ENCODE results near the gene PLCB2. TPM values are rescaled to one million over a fixed set of nuclear protein-coding genes. Genes with fewer than 3 reads are reported as not detected.

PLCB2 gene
- total and polyA plus RNA-seq, 9 of the 15 experiments (the other 6 are each of a cell fraction or from before 2014, with no cell fraction given), result 0.37 to 12.3 (median 8.0) TPM

DNA sequence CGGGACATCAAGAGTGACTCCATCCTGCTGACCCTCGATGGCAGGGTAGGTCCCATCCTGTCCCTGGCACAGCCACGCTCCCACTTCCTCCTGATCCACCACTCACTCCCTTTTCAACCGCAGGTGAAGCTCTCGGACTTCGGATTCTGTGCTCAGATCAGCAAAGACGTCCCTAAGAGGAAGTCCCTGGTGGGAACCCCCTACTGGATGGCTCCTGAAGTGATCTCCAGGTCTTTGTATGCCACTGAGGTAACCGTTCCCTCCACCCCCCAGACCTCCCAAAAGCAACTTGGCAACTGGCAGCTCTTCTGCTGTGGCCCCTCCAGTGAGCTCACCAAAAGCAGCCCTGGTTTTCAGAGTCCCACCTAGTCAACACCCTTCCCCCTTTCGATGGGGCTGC lies 34.3 kb downstream of the PLCB2 start:
- Histone ChIP-seq H3K9ac (ENCODE audit: insufficient read depth in 1 of 2, low read depth in 2 of 2, low read length in 2 of 2) (peak overlapping the region in 1 of 2 experiments; percentile 50; a peak in 1 of 4 replicates), H2AFZ (ENCODE audit: low read depth, low read length) (0 out of 2 replicates have a peak overlapping the region, but pooled peaks have one; percentile 0), H3K27me3 (ENCODE audit: control insufficient read depth in 2 of 2, insufficient read depth in 2 of 2, low read length in 2 of 2) (peaks cover 0 to 16% of the 10 kb centered on the region in 2 experiments; a peak in 2 of 5 replicates), H3K79me2 (ENCODE audit: control insufficient read depth, insufficient read depth, low read length) (no peaks in the 10 kb centered on the region), H3K4me3 (no peak overlapping the region), H3K36me3 (ENCODE audit: control insufficient read depth, insufficient read depth, low read length) (no peaks in the 10 kb centered on the region), H3K4me2 (ENCODE audit: insufficient read depth, low read length) (no peak overlapping the region), H4K20me1 (replicated peaks; ENCODE audit: control insufficient read depth, insufficient read depth, low read length) (0 out of 2 replicates have a peak, but pooled peaks cover 3% of the 10 kb centered on the region), H3K27ac (ENCODE audit: extremely low read depth, low read depth, low read length) (no peak overlapping the region), H3K9me1 (ENCODE audit: control insufficient read depth, insufficient read depth, low read length) (no peaks in the 10 kb centered on the region), H3K4me1 (replicated peaks in 1 of 2; ENCODE audit: control insufficient read depth in 2 of 2, insufficient read depth in 2 of 2, low read length in 2 of 2) (peaks cover 2 to 35% of the 10 kb centered on the region in 2 experiments), H3K9me3 (replicated peaks; ENCODE audit: control insufficient read depth, insufficient read depth, low read depth, low read length) (no peaks in the 10 kb centered on the region)
- in situ Hi-C loops (cut with MboI), result loop anchor here (5.0 kb wide), 2 partner anchors 56 to 226 kb away; no protein-coding TSS in a partner anchor
- 40% methylated on average over 9 of the region's 9 CpGs for WGBS (ENCODE audit: insufficient coverage, low coverage, missing lambda C conversion rate)
- ChIA-PET CTCF (ENCODE audit: low intra/inter-chr PET ratio) (interaction anchor here (0.6 to 7.1 kb wide), 3 partner anchors 56 to 229 kb away, joined by 3 to 218 read pairs (median 56); no protein-coding TSS in a partner anchor), POLR2A (interaction anchor here (0.6 to 2.1 kb wide), 10 partner anchors 12 to 263 kb away, joined by 3 to 11 read pairs (median 4); partner anchors contain the start of gene PAK6)
- DNase-seq (ENCODE audit: extremely low read depth in 1 of 4, low spot score in 3 of 4), result no peak
- no peak for FAIRE-seq
- ATAC-seq, result no peak
- intact Hi-C loops (cut with micrococcal nuclease), result loop anchor here (5.0 kb wide), 2 partner anchors 41 to 486 kb away; no protein-coding TSS in a partner anchor
- no TSS peak for BruUV-seq (replicated peaks)
- TF ChIP-seq TCF7L2 (IDR thresholded peaks at IDR 0.05; ENCODE audit: low read depth, low read length) (no peak), CBX2 (IDR thresholded peaks at IDR 0.05; ENCODE audit: insufficient read depth, low read length, poor library complexity, severe bottlenecking) (no peak), SPI1 (IDR thresholded peaks at IDR 0.05; ENCODE audit: borderline replicate concordance, low read depth, low read length) (peak; percentile 69), ZNF57 (CRISPR knock-in tag; IDR thresholded peaks at IDR 0.05) (no peak), ZNF324 (CRISPR knock-in tag; IDR thresholded peaks at IDR 0.05) (no peak), ARID2 (IDR thresholded peaks at IDR 0.05) (no peak)
- TF ChIP-seq, protein P1, sequence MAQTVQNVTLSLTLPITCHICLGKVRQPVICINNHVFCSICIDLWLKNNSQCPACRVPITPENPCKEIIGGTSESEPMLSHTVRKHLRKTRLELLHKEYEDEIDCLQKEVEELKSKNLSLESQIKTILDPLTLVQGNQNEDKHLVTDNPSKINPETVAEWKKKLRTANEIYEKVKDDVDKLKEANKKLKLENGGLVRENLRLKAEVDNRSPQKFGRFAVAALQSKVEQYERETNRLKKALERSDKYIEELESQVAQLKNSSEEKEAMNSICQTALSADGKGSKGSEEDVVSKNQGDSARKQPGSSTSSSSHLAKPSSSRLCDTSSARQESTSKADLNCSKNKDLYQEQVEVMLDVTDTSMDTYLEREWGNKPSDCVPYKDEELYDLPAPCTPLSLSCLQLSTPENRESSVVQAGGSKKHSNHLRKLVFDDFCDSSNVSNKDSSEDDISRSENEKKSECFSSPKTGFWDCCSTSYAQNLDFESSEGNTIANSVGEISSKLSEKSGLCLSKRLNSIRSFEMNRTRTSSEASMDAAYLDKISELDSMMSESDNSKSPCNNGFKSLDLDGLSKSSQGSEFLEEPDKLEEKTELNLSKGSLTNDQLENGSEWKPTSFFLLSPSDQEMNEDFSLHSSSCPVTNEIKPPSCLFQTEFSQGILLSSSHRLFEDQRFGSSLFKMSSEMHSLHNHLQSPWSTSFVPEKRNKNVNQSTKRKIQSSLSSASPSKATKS (CRISPR knock-in tag; IDR thresholded peaks at IDR 0.05), result no peak
- TF ChIP-seq, protein P2, sequence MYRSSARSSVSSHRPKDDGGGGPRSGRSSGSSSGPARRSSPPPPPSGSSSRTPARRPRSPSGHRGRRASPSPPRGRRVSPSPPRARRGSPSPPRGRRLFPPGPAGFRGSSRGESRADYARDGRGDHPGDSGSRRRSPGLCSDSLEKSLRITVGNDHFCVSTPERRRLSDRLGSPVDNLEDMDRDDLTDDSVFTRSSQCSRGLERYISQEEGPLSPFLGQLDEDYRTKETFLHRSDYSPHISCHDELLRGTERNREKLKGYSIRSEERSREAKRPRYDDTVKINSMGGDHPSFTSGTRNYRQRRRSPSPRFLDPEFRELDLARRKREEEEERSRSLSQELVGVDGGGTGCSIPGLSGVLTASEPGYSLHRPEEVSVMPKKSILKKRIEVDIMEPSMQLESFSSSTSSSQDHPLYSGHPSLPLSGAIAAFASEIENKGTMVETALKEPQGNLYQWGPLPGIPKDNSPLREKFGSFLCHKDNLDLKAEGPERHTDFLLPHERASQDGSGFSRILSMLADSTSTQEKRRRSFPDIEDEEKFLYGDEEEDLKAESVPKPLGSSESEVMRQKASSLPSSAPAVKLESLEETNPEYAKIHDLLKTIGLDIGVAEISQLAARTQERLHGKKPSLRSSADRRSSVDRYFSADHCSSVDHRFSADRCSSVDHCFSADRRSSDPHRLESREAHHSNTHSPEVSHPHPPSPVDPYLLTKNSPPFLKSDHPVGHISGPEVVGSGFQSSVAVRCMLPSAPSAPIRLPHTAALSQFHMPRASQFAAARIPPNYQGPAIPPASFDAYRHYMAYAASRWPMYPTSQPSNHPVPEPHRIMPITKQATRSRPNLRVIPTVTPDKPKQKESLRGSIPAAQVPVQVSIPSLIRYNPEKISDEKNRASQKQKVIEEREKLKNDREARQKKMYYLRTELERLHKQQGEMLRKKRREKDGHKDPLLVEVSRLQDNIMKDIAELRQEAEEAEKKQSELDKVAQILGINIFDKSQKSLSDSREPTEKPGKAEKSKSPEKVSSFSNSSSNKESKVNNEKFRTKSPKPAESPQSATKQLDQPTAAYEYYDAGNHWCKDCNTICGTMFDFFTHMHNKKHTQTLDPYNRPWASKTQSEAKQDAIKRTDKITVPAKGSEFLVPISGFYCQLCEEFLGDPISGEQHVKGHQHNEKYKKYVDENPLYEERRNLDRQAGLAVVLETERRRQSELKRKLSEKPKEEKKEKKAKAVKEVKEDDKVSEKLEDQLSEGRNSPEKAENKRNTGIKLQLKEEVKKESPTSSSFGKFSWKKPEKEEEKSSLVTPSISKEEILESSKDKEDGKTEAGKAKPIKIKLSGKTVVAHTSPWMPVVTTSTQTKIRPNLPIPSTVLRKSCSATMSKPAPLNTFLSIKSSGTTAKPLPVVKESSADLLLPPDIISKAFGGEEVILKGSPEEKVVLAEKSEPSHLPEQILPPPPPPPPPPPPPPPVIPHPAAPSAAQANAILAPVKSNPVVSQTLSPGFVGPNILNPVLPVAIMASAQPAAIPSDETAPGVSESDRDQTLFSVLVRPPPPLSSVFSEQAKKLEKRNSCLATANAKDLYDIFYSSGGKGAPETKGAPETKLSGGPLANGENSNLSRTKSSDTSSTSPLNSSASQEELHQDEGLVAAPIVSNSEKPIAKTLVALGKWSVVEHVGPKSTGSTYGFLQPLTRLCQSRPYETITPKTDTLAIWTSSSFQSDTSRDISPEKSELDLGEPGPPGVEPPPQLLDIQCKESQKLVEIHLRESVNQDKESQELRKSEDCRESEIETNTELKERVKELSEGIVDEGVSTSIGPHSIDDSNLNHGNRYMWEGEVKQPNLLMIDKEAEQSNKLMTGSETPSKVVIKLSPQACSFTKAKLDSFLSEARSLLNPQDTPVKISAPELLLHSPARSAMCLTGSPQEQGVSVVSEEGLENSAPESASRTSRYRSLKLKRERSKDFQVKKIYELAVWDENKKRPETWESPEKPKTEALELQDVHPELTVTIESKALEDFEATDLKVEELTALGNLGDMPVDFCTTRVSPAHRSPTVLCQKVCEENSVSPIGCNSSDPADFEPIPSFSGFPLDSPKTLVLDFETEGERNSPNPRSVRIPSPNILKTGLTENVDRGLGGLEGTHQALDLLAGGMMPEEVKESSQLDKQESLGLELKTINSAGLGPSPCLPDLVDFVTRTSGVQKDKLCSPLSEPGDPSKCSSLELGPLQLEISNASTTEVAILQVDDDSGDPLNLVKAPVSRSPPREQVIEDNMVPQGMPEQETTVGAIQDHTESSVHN (IDR thresholded peaks at IDR 0.05; ENCODE audit: borderline replicate concordance in 1 of 2, low read depth in 1 of 2), result no peak
- TF ChIP-seq, protein P3, sequence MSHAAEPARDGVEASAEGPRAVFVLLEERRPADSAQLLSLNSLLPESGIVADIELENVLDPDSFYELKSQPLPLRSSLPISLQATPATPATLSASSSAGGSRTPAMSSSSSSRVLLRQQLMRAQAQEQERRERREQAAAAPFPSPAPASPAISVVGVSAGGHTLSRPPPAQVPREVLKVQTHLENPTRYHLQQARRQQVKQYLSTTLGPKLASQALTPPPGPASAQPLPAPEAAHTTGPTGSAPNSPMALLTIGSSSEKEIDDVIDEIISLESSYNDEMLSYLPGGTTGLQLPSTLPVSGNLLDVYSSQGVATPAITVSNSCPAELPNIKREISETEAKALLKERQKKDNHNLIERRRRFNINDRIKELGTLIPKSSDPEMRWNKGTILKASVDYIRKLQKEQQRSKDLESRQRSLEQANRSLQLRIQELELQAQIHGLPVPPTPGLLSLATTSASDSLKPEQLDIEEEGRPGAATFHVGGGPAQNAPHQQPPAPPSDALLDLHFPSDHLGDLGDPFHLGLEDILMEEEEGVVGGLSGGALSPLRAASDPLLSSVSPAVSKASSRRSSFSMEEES (CRISPR knock-in tag; IDR thresholded peaks at IDR 0.05), result no peak
